HG03064 (cell line): ENCODE data around the gene HIVEP3.

Experiments used
- ATAC-seq: cut with Tn5 transposase; IDR thresholded peaks from one replicate; pipeline ENCODE4 v1.9.1; 2021; ENCODE audit warnings: low read depth; ENCODE audit not compliant: unreplicated experiment

Gene HIVEP3

GRCh38 chr1:41467673-41468072 is 451.0 kb downstream of the HIVEP3 start:
- no peak for ATAC-seq

- ATAC-seq = no peak
These were observed 452.6 kb downstream of the HIVEP3 start for GRCh38 chr1:41466146-41466545.

DNA sequence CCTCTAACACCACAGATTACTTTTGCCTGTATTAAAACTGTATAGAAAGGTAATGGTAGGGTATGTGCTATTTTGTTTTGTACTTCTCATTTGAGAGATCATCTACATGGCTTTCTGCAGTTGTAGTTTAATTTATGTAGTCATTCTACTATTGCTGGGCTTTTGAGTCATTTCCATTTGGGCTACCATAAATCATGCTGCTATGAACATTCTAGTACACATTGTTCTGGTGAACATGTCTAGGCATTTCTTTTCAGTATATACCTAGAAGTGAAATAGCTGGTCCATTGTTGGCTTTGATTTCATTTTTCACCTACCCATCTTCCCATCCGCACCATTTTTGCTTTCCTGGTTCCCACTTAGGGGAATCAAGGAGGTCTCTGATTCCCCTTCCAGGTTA is 453.0 kb downstream of the HIVEP3 start:
- ATAC-seq = no peak

- ATAC-seq = no peak
These were observed 453.8 kb downstream of the HIVEP3 start for GRCh38 chr1:41464885-41465284.

DNA sequence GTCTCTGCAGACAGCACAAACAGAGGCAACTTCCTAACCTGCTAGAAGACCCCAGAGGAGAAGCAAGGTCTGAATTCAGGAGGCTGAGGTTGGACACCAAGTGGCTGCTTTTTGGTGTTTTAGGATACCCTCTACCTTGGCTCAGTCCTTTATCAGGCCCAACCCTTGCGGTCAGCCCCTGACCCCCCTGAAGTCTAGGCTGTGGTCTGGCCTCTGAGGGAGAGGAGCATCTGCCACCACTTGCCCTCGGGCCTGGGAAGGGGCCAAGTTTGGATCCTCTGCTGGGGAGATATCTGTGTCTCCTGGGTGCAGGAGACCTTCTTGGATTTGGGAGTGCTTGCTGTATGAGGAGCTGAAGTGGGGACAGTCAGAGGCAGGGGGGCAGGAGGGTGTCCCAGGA is 455.2 kb downstream of the HIVEP3 start:
- no peak for ATAC-seq

DNA sequence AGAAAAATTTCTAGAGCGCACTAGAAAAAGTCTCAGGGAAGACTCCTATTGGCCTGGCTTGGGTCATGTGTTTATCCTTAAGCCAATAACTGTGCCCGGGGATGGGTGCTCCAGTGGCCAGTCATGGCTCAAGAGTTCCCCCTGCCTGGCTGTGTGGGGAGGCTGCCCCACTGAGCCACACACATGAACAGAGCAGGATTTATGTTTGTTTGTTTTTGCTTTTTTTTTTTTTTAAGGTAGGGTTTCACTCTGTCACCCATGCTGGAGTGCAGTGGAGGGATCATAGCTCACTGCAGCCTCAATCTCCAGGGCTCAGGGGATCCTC is 456.1 kb downstream of the HIVEP3 start:
- ATAC-seq = no peak

DNA sequence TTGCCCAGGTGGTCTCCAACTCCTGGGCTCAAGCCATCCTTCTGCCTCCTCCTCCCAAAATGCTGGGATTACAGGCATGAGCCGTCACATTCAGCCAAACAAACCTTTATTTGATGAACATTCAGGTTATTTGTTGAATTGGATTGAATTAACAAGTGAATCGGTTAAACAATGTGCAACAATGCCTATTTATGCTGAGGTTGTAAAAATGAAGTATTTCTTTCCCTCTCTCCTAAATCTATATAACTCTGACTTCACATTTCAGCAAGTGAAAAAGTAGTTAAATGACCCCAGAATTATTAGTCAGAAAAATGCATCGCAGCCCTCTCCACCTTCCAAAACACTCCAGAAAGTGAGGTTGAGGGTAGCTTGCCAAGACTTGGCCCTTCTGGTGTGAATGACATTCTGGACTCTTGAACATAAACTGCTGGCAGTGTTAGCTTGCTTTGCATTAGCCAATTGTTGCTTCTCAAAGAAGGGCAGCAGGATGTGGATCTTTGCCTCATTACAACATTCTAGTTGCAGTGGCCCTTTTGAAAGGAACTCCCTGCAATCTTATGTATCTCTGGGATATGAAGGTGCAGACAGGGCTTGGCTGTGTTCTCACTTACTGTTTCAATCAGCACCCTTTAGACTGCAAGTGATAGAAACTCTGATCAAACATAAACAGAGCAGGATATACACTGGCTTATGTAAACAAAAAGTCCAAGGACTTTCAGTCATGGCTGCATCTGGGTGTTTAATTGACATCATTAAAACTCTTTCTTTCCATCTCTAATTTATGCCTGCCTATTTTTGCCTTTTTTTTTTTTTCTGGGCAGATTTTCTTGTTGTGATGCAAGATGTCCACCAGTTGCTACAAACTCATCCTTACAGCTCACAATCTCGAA is 456.7 kb downstream of the HIVEP3 start:
- no peak for ATAC-seq

DNA sequence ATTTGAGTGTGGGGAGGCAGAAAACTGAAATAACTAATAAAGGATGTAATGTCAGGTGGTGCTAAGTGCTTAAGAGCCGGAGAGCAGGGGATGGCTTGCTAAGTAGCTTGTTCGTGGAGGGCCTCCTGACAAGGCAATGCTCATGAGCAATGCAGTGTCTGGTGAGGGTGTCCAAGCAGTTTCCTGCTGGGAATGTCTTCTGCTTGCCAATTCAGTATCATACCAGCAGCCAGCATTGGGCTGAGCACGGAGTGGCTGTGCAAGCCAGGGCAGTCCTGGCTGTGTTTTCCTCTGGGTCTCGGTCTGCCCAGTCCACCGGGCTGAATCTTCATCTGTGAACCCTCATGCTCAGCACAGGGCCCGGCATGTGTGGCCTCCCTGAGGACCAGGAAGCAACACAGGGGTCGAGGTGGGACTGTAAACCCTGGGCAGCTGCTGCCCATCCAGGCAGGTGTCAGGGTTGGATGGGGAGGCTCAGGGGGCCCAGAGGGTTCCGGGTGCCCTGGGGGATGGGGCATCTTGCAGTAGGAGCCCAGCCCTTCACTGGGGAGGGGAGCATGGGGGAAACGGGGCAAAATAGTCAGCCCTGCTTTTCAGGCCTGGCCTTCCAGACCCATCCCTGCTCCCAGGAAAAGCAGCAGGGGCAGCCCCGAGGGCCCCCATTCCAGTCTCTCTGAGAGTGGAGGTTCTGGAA is 461.7 kb downstream of the HIVEP3 start:
- ATAC-seq = no peak
